Karpas-422 (cell line): Measurements from ENCODE around the gene CYP27C1. TPM values are rescaled to one million over a fixed set of nuclear protein-coding genes. Genes with fewer than 3 reads are reported as not detected.
"Not testable (repeated sequence)": the region's sequence is repeated elsewhere in the genome, so short reads cannot be mapped to it uniquely, and the experiment has no call there.

Experiments used
- DNase-seq: peaks from one replicate; pipeline ENCODE4 v3.0.0-alpha.2; 2015
- H2AFZ ChIP-seq: fragments of 200-600 bp; sonication (generic); 2 replicates; pipeline ENCODE4 v1.6.1; 2014; ENCODE audit warnings: antibody characterized with exemption, low read length, mixed read lengths
- H3K27ac ChIP-seq: fragments of 200-600 bp; sonication (generic); 2 replicates; pipeline ENCODE4 v1.5.1; 2014; ENCODE audit warnings: mild to moderate bottlenecking, low read length, moderate library complexity
- H3K27me3 ChIP-seq: fragments of 200-600 bp; sonication (generic); 2 replicates; pipeline ENCODE4 v1.6.1; 2014; ENCODE audit warnings: low read length, mixed read lengths
- H3K36me3 ChIP-seq: fragments of 200-600 bp; sonication (generic); 2 replicates; pipeline ENCODE4 v1.6.1; 2014; ENCODE audit warnings: low read length, mixed read lengths; ENCODE audit not compliant: insufficient read depth
- H3K4me1 ChIP-seq: fragments of 200-600 bp; sonication (generic); 2 replicates; pipeline ENCODE4 v1.6.1; 2014; ENCODE audit warnings: mild to moderate bottlenecking, low read length, mixed read lengths
- H3K4me2 ChIP-seq: fragments of 200-600 bp; sonication (generic); 2 replicates; pipeline ENCODE4 v1.6.1; 2014; ENCODE audit warnings: low read length, low read depth, mild to moderate bottlenecking; ENCODE audit not compliant: poor library complexity, severe bottlenecking
- H3K4me3 ChIP-seq: fragments of 200-600 bp; sonication (generic); 2 replicates; pipeline ENCODE4 v1.5.1; 2014; ENCODE audit warnings: mild to moderate bottlenecking, antibody characterized with exemption, low read length, mixed read lengths
- H3K79me2 ChIP-seq: fragments of 200-600 bp; sonication (generic); 2 replicates; pipeline ENCODE4 v1.6.1; 2014; ENCODE audit warnings: mild to moderate bottlenecking, low read length, mixed read lengths
- H3K9ac ChIP-seq: fragments of 200-600 bp; sonication (generic); 2 replicates; pipeline ENCODE4 v1.6.0; 2014; ENCODE audit warnings: low read length
- H3K9me2 ChIP-seq: fragments of 200-600 bp; sonication (generic), shearing (Covaris generic); replicated peaks from 2 replicates; pipeline ENCODE4 v1.6.0; 2014; ENCODE audit warnings: mild to moderate bottlenecking, low read length, moderate library complexity; ENCODE audit not compliant: insufficient read depth
- H3K9me3 ChIP-seq: fragments of 300-700, 200-600 bp; sonication (generic); 2 replicates; pipeline ENCODE4 v1.6.1; 2014; ENCODE audit warnings: low read length, mixed read lengths
- H4K20me1 ChIP-seq: fragments of 200-600 bp; sonication (generic); 2 replicates; pipeline ENCODE4 v1.6.1; 2014; ENCODE audit warnings: mild to moderate bottlenecking, antibody characterized with exemption, low read length, low read depth; ENCODE audit not compliant: insufficient read depth
- total RNA-seq: library from RNA; depleted of rRNA; stranded (reverse); fragments of >200 nt; shearing (Covaris generic); gene quantifications from 2 replicates; pipeline ENCODE4 v1.2.3, GENCODE V29; 2014; ENCODE audit warnings: low replicate concordance

Gene CYP27C1
- total RNA-seq, 1 experiment from 2014 or later = not detected

- H3K4me3 ChIP-seq = no peak overlapping the region
- no peak overlapping the region for H2AFZ ChIP-seq
- H3K9ac ChIP-seq = no peak overlapping the region
- H3K9me3 ChIP-seq = no peaks in the 10 kb centered on the region
- no peak overlapping the region for H3K4me2 ChIP-seq
- H3K9me2 ChIP-seq = no peaks in the 10 kb centered on the region
- no peak overlapping the region for H3K27ac ChIP-seq
- no peaks in the 10 kb centered on the region for H3K79me2 ChIP-seq
- H4K20me1 ChIP-seq = no peaks in the 10 kb centered on the region
- no peaks in the 10 kb centered on the region for H3K36me3 ChIP-seq
- no peaks in the 10 kb centered on the region for H3K27me3 ChIP-seq
- DNase-seq = no peak
- H3K4me1 ChIP-seq = no peaks in the 10 kb centered on the region
Observed at GRCh38 chr2:127166231-127166860, 53.8 kb downstream of the CYP27C1 start.

- no peaks in the 10 kb centered on the region for H4K20me1 ChIP-seq
- no peaks in the 10 kb centered on the region for H3K27me3 ChIP-seq
- no peaks in the 10 kb centered on the region for H3K9me2 ChIP-seq
- no peak overlapping the region for H3K4me3 ChIP-seq
- H3K79me2 ChIP-seq = no peaks in the 10 kb centered on the region
- no peak for DNase-seq
- no peak overlapping the region for H3K27ac ChIP-seq
- no peaks in the 10 kb centered on the region for H3K36me3 ChIP-seq
- no peak overlapping the region for H3K4me2 ChIP-seq
- H3K4me1 ChIP-seq = no peaks in the 10 kb centered on the region
- no peak overlapping the region for H2AFZ ChIP-seq
- no peak overlapping the region for H3K9ac ChIP-seq
- no peaks in the 10 kb centered on the region for H3K9me3 ChIP-seq
Observed at GRCh38 chr2:127165539-127165935, 54.6 kb downstream of the CYP27C1 start.

- DNase-seq = no peak
- no peaks in the 10 kb centered on the region for H3K9me2 ChIP-seq
- no peaks in the 10 kb centered on the region for H3K27me3 ChIP-seq
- no peak overlapping the region for H3K4me2 ChIP-seq
- no peaks in the 10 kb centered on the region for H3K4me1 ChIP-seq
- no peak overlapping the region for H3K27ac ChIP-seq
- no peaks in the 10 kb centered on the region for H3K9me3 ChIP-seq
- no peaks in the 10 kb centered on the region for H3K36me3 ChIP-seq
- H2AFZ ChIP-seq = no peak overlapping the region
- H4K20me1 ChIP-seq = no peaks in the 10 kb centered on the region
- H3K9ac ChIP-seq = no peak overlapping the region
- H3K4me3 ChIP-seq = no peak overlapping the region
- no peaks in the 10 kb centered on the region for H3K79me2 ChIP-seq
Observed at GRCh38 chr2:127164761-127165538, 55.1 kb downstream of the CYP27C1 start.

GRCh38 chr2:127163921-127164320, 56.2 kb downstream of the CYP27C1 start:
- no peaks in the 10 kb centered on the region for H3K9me2 ChIP-seq
- no peak overlapping the region for H3K27ac ChIP-seq
- no peaks in the 10 kb centered on the region for H3K79me2 ChIP-seq
- H3K9ac ChIP-seq = no peak overlapping the region
- H3K4me2 ChIP-seq = no peak overlapping the region
- no peaks in the 10 kb centered on the region for H3K36me3 ChIP-seq
- no peaks in the 10 kb centered on the region for H3K27me3 ChIP-seq
- DNase-seq = no peak
- H2AFZ ChIP-seq = no peak overlapping the region
- H3K9me3 ChIP-seq = no peaks in the 10 kb centered on the region
- no peaks in the 10 kb centered on the region for H3K4me1 ChIP-seq
- no peaks in the 10 kb centered on the region for H4K20me1 ChIP-seq
- H3K4me3 ChIP-seq = no peak overlapping the region

GRCh38 chr2:127163090-127163406, 57.1 kb downstream of the CYP27C1 start:
- not testable (repeated sequence) for DNase-seq, H2AFZ ChIP-seq, H3K36me3 ChIP-seq, H3K9me3 ChIP-seq, H4K20me1 ChIP-seq, H3K4me1 ChIP-seq, H3K9me2 ChIP-seq, H3K4me3 ChIP-seq, H3K9ac ChIP-seq, H3K4me2 ChIP-seq, H3K27me3 ChIP-seq, H3K79me2 ChIP-seq, H3K27ac ChIP-seq

- no peak overlapping the region for H2AFZ ChIP-seq
- H3K79me2 ChIP-seq = no peaks in the 10 kb centered on the region
- H3K4me2 ChIP-seq = no peak overlapping the region
- no peaks in the 10 kb centered on the region for H3K9me3 ChIP-seq
- H3K36me3 ChIP-seq = no peaks in the 10 kb centered on the region
- H3K9ac ChIP-seq = no peak overlapping the region
- H3K9me2 ChIP-seq = no peaks in the 10 kb centered on the region
- H4K20me1 ChIP-seq = no peaks in the 10 kb centered on the region
- DNase-seq = no peak
- no peak overlapping the region for H3K4me3 ChIP-seq
- no peaks in the 10 kb centered on the region for H3K27me3 ChIP-seq
- no peak overlapping the region for H3K27ac ChIP-seq
- H3K4me1 ChIP-seq = no peaks in the 10 kb centered on the region
Observed at GRCh38 chr2:127162261-127163089, 57.6 kb downstream of the CYP27C1 start.

- Histone ChIP-seq H3K27me3 (no peaks in the 10 kb centered on the region), H3K4me3 (no peak overlapping the region), H4K20me1 (no peaks in the 10 kb centered on the region), H3K9ac (no peak overlapping the region), H2AFZ (no peak overlapping the region), H3K9me2 (no peaks in the 10 kb centered on the region), H3K79me2 (no peaks in the 10 kb centered on the region), H3K9me3 (no peaks in the 10 kb centered on the region), H3K4me1 (no peaks in the 10 kb centered on the region), H3K4me2 (no peak overlapping the region), H3K36me3 (no peaks in the 10 kb centered on the region), H3K27ac (no peak overlapping the region)
- no peak for DNase-seq
Observed at GRCh38 chr2:127161176-127162136, 58.6 kb downstream of the CYP27C1 start.
